ENCODE measurements around the gene B4GALT1.
A peak's percentile ranks its signal among the peaks of the same experiment; 100 is the strongest.

Gene B4GALT1, protein sequence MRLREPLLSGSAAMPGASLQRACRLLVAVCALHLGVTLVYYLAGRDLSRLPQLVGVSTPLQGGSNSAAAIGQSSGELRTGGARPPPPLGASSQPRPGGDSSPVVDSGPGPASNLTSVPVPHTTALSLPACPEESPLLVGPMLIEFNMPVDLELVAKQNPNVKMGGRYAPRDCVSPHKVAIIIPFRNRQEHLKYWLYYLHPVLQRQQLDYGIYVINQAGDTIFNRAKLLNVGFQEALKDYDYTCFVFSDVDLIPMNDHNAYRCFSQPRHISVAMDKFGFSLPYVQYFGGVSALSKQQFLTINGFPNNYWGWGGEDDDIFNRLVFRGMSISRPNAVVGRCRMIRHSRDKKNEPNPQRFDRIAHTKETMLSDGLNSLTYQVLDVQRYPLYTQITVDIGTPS

GRCh38 chr9:33167084-33167971 lies at the start of gene B4GALT1:
TSS of gene B4GALT1 (minus strand) at chr9:33167336. CDS start at chr9:33167169, 167 bp downstream.
- DNase-seq (ENCODE audit: low spot score) = peak; percentile 90

GRCh38 chr9:33211695-33212393 lies 44.7 kb upstream of the B4GALT1 start:
- no peak for DNase-seq (ENCODE audit: low spot score)

GRCh38 chr9:33210006-33210715 lies 43.0 kb upstream of the B4GALT1 start:
- no peak for DNase-seq (ENCODE audit: low spot score)

- no peak for DNase-seq (ENCODE audit: low spot score)
These were observed 42.3 kb upstream of the B4GALT1 start for GRCh38 chr9:33209394-33209793.

DNA sequence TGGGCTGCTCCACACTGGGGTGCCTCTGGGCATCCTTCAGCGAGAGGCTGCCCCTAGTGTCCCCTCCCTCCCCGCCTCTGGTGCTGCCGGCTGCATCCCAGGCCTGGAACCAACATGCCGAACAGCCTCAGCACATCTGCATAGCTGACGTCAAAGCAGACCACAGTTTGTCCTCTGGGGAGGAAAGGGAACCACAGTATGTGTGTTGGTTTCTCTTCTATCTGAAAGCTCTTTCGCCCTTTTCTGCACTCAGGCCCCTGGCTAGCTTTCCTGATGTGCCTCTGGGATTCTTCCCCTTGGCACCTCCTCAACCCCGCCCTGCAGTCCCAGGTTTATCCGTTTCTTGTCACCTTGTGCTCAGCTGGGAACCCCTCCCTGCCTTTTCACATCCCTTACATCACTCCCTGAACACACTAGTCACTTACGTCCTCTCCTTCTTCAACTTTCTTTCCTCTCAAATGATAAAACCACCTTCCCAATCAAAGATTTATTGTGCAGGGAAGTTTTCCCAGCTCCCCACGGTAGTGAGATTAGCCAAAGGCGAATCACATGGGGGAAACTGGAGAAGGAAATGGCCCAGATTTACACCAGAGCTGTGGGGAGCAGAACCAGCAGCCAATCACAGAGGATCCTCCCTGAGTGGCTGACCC lies 35.5 kb upstream of the B4GALT1 start:
- DNase-seq (ENCODE audit: low spot score) = no peak

GRCh38 chr9:33202018-33202417 lies 34.9 kb upstream of the B4GALT1 start:
- DNase-seq (ENCODE audit: low spot score) = no peak

GRCh38 chr9:33198165-33198564 lies 31.0 kb upstream of the B4GALT1 start:
- DNase-seq (ENCODE audit: low spot score) = no peak

DNA sequence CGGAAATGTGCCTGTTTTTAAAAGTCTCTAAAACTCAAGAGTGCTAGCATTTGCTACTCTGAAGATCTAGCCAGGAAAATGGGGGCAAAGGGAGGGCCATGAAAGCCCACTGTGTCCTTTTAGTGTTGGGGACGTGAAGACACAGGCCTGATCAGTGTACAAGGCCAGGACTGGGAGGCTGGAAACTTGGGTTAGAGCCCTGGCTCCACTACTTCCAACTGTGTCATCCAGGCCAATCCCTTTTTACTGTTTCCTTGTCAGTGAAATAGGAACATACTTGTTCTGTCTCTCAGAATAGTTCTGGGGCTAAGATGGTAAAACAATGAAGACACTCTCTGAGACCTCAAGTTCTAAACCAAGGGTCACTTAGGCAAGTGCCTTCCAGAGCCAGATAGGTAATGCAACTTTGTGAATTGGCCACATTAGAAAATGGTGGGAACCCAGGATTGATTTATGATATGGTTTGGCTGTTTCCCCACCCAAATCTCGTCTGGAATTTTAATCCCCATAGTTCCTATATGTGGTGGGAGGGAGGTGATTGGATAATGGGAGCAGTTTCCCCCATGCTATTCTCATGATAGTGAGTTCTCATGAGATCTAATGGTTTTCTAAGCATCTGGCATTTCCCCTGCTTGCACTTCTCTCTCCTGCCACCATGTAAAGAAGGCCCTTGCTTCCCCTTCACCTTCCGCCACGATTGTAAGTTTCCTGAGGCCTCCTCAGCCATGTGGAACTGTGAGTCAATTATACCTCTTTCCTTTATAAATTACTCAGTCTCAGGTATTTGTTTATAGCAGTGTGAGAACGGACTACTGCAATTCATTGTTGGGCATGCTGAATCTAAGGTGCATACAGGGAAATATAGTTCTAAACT lies 30.4 kb upstream of the B4GALT1 start:
- DNase-seq (ENCODE audit: low spot score) = no peak

GRCh38 chr9:33196736-33197135 lies 29.6 kb upstream of the B4GALT1 start:
- no peak for DNase-seq (ENCODE audit: low spot score)

DNA sequence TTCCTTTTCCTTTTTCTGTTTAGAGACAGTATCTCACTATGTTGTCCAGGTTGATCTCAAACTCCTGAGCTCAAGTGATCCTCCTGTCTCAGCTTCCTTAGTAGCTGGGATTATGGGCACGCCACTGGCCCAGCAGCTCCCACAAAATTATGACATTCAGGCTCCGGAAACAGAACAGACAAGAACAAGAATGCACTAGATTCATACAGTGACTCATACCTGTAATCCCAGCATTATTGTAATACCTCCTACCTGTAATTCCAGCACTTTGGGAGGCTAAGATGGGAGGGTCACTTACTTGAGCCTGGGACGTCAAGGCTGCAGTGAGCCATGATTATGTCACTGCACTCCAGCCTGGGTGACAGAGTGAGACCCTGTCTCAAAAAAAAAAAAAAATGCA lies 26.7 kb upstream of the B4GALT1 start:
- DNase-seq (ENCODE audit: low spot score) = no peak

DNA sequence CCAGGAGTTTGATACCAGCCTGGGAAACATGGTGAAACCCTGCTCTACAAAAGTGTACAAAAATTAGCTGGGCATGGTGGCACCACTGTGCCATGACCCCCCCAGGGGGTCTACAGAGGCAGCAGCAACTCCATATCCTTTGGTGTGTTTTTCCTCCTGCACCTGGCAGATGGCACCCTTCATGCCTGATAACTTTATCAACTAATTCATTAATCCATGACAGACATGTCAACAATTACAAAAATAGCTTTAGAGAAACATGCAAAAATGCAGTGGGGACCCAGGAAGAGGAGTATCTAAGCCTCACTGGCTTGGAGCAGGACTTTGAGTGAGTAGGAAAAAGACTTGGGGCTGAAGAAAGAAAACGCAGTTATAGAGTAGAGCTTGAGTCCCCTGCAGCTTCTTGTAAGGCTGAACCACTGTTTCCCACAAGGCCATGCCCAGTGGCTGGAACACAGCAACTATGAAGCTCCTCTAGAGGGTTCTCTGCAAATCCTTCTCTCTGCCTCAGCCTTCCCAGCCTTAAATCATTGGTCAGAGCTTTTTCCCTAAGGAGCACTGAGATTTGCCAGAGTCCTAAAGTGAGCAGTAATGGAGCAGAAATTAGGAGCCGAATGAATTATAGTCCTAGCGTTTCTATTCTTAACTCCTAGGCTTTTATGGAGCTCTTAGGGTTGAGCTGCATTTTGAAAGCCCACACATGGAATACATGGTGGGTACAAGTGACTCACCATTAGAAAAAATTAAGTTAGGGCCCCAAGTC lies 25.5 kb upstream of the B4GALT1 start:
- no peak for DNase-seq (ENCODE audit: low spot score)

GRCh38 chr9:33190021-33190705 lies 23.0 kb upstream of the B4GALT1 start:
- no peak for DNase-seq (ENCODE audit: low spot score)

DNA sequence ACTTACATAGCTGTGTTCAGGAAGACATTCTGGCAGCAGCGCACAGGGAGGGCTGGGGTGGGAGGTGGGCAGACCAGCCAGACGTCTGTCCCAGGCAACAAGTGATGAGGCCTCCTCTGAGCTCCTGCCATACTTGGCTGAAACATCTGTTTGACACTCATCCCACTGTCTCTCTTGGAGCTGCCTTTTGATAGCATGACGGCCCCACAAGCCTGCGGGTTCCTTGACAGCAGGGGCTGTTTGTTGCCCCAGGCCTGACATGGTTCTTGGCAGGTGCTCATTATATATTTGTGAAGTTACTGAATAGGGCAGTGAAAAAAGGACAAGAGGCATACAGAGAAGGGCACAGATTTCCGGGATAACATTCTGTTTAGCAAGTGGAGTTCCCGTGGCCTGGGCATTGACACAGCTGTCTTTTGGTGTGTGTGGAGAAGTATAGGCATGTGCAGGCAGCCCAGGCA lies 22.2 kb upstream of the B4GALT1 start:
- no peak for DNase-seq (ENCODE audit: low spot score)

DNA sequence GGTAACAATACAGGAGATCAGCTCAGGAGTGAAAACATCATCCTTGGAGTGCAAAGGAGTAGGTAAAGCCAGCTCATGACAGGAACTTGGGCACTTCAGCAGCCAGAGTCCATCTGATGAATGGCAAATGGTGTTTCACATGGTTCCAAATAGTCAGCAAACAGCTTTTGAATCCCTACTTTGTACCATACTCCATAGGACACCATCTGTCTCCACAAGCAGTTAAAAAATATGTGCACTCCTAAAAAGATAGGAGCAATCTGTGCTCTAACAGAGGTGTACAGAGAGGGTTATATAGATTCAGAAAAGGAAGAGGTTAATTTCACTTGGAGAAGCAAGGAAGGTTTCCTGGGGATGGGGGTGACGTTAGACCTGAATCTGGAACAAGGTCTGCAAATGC lies 21.6 kb upstream of the B4GALT1 start:
- DNase-seq (ENCODE audit: low spot score) = no peak

DNA sequence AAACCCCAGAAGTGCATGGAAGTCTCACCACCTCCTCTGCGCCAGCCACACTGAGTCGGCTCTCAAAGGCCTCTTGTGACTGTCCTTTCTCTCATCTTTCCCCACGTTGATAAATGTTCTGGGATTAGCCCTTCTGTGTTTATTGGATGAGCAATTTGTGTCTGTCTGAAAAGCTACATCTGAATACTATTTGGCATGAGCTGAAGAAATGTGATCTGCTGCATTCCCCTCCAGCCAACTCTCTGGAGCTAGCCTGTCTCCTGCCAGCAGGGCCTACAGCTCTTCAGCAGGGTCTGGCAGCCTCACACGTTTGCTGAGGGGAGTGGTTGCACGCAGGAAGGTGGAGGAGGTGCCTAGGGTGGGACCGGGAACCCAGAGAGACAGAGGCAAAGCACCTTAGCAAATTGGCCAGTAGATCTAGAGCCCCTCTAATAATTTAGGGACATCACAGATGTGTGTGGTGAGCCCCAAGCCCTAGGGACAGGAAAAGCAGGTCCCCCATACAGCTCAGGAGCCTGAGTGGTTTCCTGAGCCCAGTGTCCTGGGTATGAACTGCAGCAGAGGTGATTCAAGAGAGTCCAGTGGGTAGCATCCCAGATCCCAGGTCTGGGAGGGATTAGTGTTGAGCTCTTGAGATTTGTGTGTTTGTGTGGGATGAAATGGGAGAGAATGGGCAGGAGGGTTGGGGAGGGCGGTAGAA lies 20.5 kb upstream of the B4GALT1 start:
- DNase-seq (ENCODE audit: low spot score) = no peak

- DNase-seq (ENCODE audit: low spot score) = no peak
These were observed 19.5 kb upstream of the B4GALT1 start for GRCh38 chr9:33186457-33187168.

DNA sequence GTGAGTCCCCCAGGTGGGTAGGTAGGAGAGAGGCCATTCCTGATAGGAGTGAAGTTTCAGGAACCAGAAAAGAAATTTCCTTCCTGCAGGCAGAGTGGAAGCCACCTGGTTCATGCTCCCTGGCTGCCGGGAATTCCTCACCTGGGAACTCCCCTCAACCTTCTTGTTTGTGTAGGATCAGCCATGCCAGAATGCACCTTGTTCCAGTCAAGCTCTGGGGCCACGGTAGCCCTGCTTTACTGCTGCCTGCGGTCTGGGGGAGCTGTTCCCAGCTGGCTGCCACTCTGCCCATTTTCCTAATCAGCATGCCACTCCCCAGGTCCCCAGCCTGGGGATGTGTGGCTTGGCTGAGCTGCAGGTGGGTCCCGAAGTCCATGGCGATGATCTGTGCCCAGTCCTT lies 18.7 kb upstream of the B4GALT1 start:
- no peak for DNase-seq (ENCODE audit: low spot score)

DNA sequence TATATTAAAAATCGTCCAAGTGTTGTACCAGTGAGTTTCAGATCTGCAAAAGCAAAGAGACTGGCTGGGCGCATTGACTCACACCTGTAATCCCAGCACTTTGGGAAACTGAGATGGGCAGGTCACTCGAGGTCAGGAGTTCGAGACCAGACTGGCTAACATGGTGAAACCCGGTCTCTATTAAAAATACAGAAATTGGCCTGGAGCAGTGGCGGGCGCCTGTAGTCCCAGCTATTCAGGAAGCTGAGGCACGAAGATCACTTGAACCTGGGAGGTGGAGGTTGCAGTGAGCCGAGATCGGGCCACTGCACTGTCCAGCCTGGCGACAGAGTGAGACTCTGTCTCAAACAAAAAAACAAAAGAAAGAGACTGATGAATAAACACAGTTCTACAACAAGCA lies 18.3 kb upstream of the B4GALT1 start:
- no peak for DNase-seq (ENCODE audit: low spot score)
